HTERT RPE-1 (cell line): ENCODE data around the gene HLA-DMB.

Experiments
- in situ Hi-C: fragments of 300-500 bp; cut with MboI; formaldehyde crosslinking; loops from 4 replicates; pipeline ENCODE4 v1.14.3; 2020; ENCODE audit warnings: low sequenced_read_pairs

The HLA-DMB gene

DNA sequence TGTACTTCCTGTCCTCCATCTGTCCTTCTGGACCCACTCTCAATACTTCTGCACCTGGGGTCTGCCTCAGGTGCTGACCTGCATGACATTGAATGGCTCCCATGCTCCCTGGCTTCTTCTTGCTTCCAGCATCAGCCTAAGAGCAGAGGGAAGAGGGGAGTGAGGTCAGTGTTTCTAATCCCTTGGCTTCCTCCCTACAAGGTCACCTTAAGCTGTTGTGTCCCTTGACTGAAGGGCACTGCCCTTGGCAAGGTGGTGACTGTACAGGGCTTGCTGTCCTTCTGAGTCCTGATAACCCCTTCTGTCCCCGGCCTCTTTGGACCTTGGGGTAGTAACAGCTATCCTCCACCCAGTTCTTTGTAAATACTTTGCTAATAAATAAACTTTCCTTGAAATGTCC, 9.6 kb downstream of the HLA-DMB start:
- in situ Hi-C loops, result no loop called here

DNA sequence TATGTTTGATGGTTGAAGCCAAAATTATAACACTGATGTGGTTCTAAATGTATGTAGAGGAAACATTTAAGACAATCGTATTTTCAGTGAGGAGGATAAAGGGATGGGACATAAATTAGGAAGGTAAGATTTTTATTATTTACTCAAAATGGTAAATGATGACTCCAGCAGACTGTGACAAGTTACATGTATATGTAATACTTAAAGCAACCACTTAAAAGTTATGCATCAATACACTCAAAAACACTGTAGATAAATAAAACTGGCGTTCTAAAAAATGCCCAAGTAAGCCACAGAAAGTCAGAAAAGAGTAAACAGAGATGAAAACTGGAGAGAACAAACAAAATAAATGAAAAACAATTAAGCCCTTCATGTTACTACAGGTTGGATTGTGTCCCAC, 18.7 kb downstream of the HLA-DMB start:
- in situ Hi-C loops, result no loop called here

DNA sequence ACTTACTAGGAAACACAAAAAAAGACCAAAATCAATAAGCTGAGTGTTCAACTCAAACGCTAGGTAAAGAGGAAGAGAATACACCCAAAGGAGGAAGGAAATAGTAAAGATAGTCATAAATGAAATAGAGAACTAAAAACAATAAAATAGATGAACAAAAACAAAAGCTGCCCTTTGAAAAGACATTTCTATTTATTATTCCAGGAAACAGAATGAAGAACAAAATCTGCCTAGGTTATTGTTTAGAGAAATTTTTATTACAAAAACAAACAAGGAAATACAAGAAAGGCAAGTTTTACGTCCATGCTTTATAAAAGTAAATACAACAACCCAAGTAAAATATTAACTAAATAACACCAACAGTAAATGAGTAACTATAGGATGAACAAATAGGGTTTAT, 20.1 kb downstream of the HLA-DMB start:
- in situ Hi-C loops, result no loop called here

DNA sequence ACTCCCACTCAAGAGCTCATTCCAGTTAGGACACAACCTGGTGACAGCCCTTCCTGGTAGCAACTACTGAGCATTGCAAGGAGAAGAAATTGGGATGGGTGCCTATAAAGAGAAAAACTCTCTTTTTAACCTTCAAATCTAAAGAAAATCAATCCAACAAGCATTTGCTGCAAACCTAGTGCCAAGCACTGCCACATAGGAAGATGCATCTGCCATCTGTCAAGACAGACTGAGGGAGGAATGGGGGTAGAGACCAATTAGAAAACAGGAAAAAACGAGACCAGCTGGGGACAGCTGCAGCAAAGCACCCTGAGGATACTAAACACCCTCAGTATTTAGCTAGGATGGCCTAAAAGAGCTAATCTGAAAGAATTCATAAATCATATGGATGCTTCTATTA, 27.9 kb downstream of the HLA-DMB start:
- in situ Hi-C loops, result no loop called here

DNA sequence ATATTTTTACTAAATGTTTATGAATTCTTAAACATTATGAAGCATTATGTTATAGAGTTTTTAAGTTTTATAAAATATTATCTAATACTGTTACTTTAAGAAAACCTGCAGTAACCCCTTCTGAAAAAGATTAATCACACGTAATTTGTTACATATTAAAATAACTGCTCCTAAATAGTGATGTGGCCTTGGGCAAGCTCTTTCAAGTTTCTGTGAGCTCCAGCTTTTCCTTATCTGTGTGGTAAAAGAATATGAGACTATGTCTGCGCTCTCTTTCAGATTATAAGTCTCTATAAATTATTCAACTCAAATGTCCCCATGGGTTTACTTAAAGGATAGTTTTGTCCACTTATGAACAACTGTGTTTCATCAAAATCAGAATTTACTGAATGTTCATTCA, 31.9 kb downstream of the HLA-DMB start:
- in situ Hi-C loops, result no loop called here

DNA sequence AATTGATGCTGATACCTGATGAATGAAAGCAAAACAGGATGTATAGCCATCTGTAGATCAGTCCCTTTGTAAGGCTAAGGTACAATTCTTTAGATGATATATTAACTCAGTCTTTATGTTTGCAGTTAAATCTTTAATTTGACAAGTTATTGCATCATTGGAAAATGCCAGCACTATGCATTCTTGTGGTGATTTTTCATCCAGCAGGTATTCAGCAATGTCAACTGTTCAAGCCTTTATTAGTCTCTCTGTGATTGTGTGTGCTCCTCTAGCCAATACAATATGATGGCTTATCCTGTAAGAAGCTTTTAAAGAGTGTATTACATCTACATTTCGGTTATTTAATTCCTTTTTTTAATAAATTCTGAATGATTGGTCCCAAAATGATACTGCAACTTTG, 34.3 kb downstream of the HLA-DMB start:
- in situ Hi-C loops, result no loop called here

DNA sequence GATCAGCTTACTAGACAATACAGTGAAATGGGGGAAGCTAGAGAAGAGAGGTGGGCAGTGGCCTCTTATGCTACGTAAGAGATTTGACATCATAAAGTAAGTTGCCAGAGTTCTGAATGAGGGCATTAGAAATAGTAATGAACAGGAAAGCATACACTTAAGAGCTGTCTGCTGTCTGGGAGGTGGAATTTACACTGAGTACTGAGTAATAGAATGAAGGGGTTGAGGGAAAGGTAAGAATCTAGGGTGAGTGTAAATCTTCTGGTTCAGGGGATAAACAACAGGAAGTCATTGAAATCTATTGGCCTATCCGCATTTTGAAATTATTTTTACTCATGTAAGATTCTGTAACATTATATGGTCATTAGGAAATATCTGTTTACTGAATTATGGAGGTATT, 35.8 kb downstream of the HLA-DMB start:
- in situ Hi-C loops, result no loop called here

DNA sequence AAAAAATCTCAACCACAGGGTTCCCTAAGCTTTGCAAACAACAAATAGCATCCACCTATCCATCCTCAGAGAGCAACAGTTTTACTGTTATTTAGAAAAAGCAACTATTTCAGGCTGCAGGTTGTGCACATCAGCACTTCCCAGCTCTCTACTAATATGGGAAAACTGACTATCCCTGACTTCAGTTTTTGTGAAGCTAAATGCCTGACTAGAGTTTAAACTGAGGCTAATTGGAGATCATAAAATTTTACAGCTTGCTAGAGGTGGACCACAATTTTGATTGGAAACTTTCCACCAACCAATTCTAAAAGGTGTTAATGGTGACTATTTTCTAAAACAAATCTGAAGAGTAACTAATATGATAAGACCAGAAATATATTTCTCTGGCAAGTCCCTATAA, 36.9 kb downstream of the HLA-DMB start:
- in situ Hi-C loops, result no loop called here

DNA sequence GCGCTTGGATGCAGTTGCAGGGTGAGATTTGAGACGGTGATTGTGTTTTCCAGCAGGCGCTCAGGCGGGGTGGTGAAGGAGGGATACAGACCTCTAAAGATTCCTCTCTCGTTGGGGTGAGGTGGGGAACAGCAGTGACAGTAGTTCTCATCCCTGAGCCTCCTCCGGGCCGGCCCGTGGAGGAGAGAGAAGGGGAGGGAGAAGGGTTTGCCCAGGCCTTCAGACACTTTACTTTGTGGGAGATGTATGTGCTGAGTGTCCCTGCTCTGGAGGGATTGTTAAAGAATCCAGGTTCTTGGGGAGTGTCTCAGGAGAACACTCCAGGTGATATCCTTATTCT, 45.9 kb downstream of the HLA-DMB start:
- in situ Hi-C loops, result no loop called here

DNA sequence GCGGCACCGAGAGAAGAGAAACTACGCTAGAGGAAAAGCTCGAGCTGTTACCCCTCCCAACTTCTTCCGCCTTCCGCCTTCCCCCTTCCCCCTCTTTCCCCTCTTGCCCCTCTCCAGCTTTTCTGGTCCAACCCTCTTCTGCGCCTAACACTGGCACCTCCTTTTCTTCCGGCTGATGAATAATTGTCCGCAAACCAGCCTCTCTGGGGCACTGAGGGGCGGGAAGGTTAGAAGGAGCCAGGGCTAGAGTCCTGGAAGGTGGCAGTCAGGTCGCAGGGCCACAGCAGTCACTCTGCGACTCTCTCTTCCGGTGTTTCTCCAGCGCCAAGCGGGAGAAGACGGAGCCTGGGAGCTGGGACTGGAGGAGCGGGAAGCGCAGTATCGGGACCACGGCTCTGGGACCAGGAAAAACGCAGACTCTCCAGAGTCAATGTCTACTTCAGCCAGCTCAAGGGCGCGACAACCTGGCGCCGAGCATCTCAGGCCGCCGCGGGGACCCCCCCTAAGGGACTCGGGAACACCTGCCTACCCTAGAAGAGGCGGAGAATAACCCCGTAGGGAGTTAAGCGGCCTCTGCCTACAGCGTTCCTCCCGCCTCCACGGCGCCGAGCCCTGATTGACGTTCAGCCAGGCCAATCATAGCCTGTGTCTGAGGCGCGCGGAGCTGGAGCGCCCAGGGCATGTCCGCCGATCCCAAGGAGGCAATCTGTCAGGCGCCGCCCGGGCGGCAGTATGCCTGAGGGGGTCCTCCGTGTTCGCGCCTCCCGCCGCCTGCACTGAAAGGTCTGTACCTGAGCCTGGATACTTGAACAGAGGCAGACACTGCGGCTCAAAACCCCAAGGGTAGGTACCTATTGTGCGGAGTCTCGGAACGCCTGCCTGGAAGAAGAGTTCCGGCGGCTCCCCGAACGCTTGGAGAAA, 46.5 kb downstream of the HLA-DMB start:
- in situ Hi-C loops, result no loop called here

DNA sequence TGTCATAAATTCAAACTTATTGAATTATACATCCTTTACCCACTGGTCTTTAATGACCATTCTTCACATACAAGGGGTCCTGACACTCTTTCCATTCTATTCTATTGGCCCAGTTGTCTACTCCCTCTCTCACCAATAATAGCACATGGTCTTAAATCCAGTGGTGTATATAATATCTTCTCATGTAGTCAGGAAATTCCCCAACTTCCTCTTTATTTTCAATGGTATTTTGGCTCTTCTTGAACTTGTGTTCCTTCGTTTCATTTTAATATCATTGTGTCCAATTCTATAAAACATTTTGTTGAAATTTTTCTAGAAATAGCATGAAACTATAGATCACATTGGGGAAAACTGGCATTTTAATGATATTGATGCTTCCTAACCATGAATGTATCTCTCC, 50.0 kb downstream of the HLA-DMB start:
- in situ Hi-C loops, result no loop called here

DNA sequence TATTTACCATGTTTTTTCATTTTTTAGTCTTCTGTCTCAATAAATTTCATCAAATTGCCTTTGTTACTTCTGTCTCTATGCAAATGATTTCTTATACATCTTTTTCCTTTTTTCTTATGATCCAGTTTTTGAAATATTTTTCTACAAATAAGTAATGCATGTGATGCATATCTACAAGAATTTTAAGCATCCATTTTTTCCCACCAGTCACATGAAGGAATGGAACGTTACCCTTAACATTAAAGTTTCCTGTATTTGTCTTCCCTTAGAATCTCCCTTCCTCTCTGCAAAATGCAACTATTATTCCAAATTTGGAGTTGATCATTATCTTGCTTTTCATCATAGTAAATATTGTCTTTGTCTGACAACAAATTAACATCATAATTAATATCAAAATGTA, 51.3 kb downstream of the HLA-DMB start:
- in situ Hi-C loops, result no loop called here

DNA sequence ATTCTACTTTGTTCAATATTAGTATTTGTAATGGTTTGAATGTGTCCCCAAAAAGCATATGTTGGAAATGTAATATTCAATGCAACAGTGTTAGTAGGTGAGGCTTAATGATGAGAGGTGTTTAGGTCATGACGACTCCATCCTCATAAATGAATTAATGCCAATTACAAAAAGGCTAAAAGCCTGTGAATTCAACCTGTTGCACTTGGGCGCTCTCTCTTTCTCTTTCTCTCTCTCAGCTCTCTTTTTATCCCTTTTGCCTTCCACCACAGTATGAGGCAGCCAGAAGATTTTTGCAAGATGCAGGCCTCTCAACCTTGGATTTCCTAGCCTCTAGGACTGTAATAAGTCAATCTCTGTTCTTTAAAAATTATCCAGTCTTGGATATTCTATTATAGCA, 52.3 kb downstream of the HLA-DMB start:
- in situ Hi-C loops, result no loop called here

DNA sequence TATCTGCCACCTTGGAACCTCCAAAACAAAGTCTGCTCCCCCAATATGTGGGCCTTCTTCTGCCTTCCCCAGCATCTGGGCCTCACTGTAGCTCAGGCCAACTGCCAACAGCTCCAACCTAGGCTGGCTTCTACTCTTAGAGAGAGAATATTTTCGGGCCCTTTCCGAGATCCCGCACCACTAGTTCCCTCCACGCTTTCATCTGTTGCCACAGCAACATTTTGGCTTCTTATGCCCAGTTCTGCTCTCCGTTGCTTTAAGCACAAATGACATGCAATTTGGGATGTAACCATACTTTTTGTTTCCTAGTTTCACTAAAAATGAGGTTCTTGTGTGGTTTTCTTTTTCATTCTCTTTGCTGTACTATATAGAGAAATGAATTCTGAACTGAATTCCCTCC, 53.2 kb downstream of the HLA-DMB start:
- in situ Hi-C loops, result no loop called here

DNA sequence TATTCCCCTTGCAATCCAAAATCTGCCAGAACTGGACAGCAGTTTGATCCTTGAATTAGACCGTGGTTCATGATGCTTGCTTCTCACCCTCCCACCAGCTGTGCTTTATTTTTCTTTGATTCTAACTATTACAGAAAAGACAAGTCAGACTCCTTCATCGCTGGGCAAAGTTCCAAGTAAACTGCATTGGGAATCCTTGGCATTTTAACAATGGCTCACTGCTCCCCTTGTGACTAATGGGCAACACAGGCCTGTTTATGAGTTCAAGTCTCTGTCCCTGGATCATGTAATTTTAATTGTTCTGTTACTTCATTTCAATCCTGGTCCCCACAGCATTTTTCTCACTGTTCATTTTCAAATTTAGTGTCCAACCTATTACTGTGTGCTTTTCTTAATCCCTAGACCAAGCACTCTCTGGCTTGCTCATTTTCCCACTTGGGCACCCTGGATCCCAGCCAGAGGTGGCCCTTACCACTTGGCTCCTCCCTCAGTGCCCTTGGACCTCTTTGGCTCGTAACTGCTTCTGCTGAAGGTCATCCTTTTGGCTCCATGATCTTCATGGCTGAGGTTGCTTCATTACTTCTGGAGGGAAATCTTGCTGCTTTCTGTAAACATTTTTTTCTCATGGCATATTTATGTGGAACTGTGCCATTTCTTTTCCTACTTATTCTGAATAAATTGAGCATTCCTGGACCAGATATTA, 54.0 kb downstream of the HLA-DMB start:
- in situ Hi-C loops, result no loop called here

DNA sequence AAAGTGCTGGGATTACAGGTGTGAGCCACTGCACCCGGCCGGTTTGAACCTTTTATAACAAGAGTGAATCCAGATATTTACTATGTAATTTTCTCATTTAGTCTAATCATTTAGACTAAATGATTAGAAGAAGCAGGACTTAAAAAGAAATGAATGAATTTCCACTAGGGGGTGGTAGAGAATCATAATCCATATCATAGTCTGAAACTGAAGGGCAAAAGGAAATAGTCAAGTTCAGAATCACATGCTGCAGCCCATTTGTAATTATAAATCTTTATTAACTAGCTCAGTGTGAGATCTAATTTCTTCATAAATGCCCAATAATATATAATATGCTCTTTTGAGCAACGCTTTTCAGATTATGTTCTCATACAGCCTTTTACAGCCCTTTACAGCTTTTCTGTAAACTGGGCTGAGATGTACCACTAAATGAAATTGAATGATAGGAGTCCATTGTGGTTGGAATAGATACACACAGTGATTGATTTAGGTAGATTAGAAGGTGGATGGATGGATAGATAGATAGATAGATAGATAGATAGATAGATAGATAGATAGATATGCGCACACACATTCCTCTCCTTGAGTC, 55.0 kb downstream of the HLA-DMB start:
- in situ Hi-C loops, result no loop called here
